A673 (cell line): ENCODE data around the gene CHID1. TPM values are rescaled to one million over a fixed set of nuclear protein-coding genes. Genes with fewer than 3 reads are reported as not detected.

Source experiments
- BruUV-seq: library from RNA; stranded (reverse); fragments of 400-500 nt; replicated peaks from 2 replicates; lab custom pipeline; 2021; lab: Mats Ljungman, UMichigan
- CTCF ChIA-PET: fragments of 300-600 bp; sonication (Branson Sonifier 250); formaldehyde crosslinking; loops from one replicate; lab custom pipeline; 2022; ENCODE audit warnings: antibody characterized with exemption; lab: Charles Lee
- POLR2A ChIA-PET: fragments of 300-600 bp; sonication (Branson Sonifier 250); formaldehyde crosslinking; loops from one replicate; lab custom pipeline; 2022; ENCODE audit warnings: antibody characterized with exemption; ENCODE audit not compliant: low non-redundant PET; lab: Charles Lee
- DNase-seq: peaks from one replicate; pipeline ENCODE4 v3.0.0-alpha.2; 2015; ENCODE audit warnings: low spot score
- H3K27ac ChIP-seq: fragments of 200-600 bp; sonication (generic); 2 replicates; pipeline ENCODE4 v1.5.1; 2016; ENCODE audit warnings: mixed run types, low read depth, mild to moderate bottlenecking, mixed read lengths, antibody characterized with exemption, low read length; ENCODE audit not compliant: poor library complexity, severe bottlenecking
- H3K27me3 ChIP-seq: fragments of 200-600 bp; sonication (generic); replicated peaks from 2 replicates; pipeline ENCODE4 v1.6.1; 2017; ENCODE audit warnings: mixed run types, low read depth, mild to moderate bottlenecking, mixed read lengths, antibody characterized with exemption, low read length; ENCODE audit not compliant: insufficient read depth, poor library complexity
- H3K36me3 ChIP-seq: fragments of 200-600 bp; sonication (generic); 2 replicates; pipeline ENCODE4 v1.6.1; 2016; ENCODE audit warnings: mixed run types, mild to moderate bottlenecking, mixed read lengths, antibody characterized with exemption, low read length; ENCODE audit not compliant: insufficient read depth, poor library complexity, severe bottlenecking
- H3K4me1 ChIP-seq: fragments of 200-600 bp; sonication (generic); 2 replicates; pipeline ENCODE4 v1.6.1; 2017; ENCODE audit warnings: mixed run types, mild to moderate bottlenecking, mixed read lengths, antibody characterized with exemption, low read length; ENCODE audit not compliant: insufficient read depth, poor library complexity, severe bottlenecking
- H3K4me3 ChIP-seq: fragments of 200-600 bp; sonication (generic); 2 replicates; pipeline ENCODE4 v1.5.1; 2016; ENCODE audit warnings: low read depth, mixed run types, mild to moderate bottlenecking, mixed read lengths, low read length; ENCODE audit not compliant: poor library complexity, severe bottlenecking
- H3K9me3 ChIP-seq: fragments of 200-600 bp; sonication (generic); 2 replicates; pipeline ENCODE4 v1.6.1; 2016; ENCODE audit warnings: mixed run types, low read depth, mild to moderate bottlenecking, mixed read lengths, antibody characterized with exemption, low read length; ENCODE audit not compliant: poor library complexity, severe bottlenecking
- CTCF ChIP-seq: fragments of 300-800, 200-600 bp; sonication (generic); conservative IDR thresholded peaks from 2 replicates; pipeline ENCODE4 v1.5.1; 2017; ENCODE audit warnings: low read depth, mild to moderate bottlenecking, antibody characterized with exemption, low read length, moderate library complexity, mixed read lengths
- EZH2 ChIP-seq: fragments of 200-600 bp; sonication (generic); IDR thresholded peaks from 2 replicates; pipeline ENCODE4 v1.6.1; 2017; ENCODE audit warnings: borderline replicate concordance, low read depth, mild to moderate bottlenecking, mixed read lengths, antibody characterized with exemption, low read length; ENCODE audit not compliant: poor library complexity, severe bottlenecking
- intact Hi-C: fragments of 100-400 bp; cut with micrococcal nuclease; formaldehyde crosslinking; loops from one replicate; pipeline ENCODE4 v1.10.0; 2022; ENCODE audit not compliant: unreplicated experiment
- total RNA-seq: library from RNA; stranded (reverse); gene quantifications from 2 replicates; pipeline ENCODE4 v1.2.3, GENCODE V29; 2021

CHID1 gene
- total RNA-seq, 1 experiment from 2014 or later = 105 TPM

- Histone ChIP-seq H3K4me3 (peak overlapping the region; percentile 75), H3K36me3 (peaks cover 8% of the 10 kb centered on the region), H3K4me1 (peaks cover 12% of the 10 kb centered on the region), H3K27ac (peak overlapping the region; percentile 6), H3K27me3 (no peaks in the 10 kb centered on the region), H3K9me3 (no peaks in the 10 kb centered on the region)
- ChIA-PET POLR2A (no interaction called here), CTCF (no interaction called here)
- peak; percentile 18 for DNase-seq
- TF ChIP-seq CTCF (no peak), EZH2 (no peak)
- BruUV-seq = TSS peak; percentile 46
- intact Hi-C loops = no loop called here
Observed at GRCh38 chr11:926341-926916, 15.8 kb upstream of the CHID1 start.

GRCh38 chr11:925496-926301 is 15.1 kb upstream of the CHID1 start, which contains the start of gene AP2A2:
AP2A2 (plus strand) TSS chr11:925870; CDS start chr11:926022, 152 bp downstream.
- BruUV-seq = no TSS peak
- intact Hi-C loops = no loop called here

GRCh38 chr11:925158-925495 is 14.5 kb upstream of the CHID1 start:
- Histone ChIP-seq H3K4me1 (peaks cover 12% of the 10 kb centered on the region), H3K27me3 (no peaks in the 10 kb centered on the region), H3K9me3 (no peaks in the 10 kb centered on the region), H3K36me3 (peaks cover 8% of the 10 kb centered on the region), H3K27ac (no peak overlapping the region), H3K4me3 (peak overlapping the region; percentile 75)
- ChIA-PET POLR2A (no interaction called here), CTCF (no interaction called here)
- TF ChIP-seq CTCF = no peak
- no peak for TF ChIP-seq EZH2
- BruUV-seq = no TSS peak
- intact Hi-C loops = no loop called here
- DNase-seq = no peak

More at GRCh38 chr11:925496-926301, 15.1 kb upstream of the CHID1 start, which contains the start of gene AP2A2:
- H3K4me3 ChIP-seq = peak within 1 kb of the TSS; percentile 75
- H3K9me3 ChIP-seq = no peaks in the 10 kb centered on the region
- peaks cover 8% of the 10 kb centered on the region for H3K36me3 ChIP-seq
- TF ChIP-seq EZH2 (no peak), CTCF (peak; percentile 49)
- H3K27me3 ChIP-seq = no peaks in the 10 kb centered on the region
- ChIA-PET POLR2A (no interaction called here), CTCF (no interaction called here)
- H3K4me1 ChIP-seq = peaks cover 12% of the 10 kb centered on the region
- peak within 1 kb of the TSS; percentile 76 for H3K27ac ChIP-seq
- peak; percentile 94 for DNase-seq
